ENCODE results near the gene PRPF40B.

The PRPF40B gene

DNA sequence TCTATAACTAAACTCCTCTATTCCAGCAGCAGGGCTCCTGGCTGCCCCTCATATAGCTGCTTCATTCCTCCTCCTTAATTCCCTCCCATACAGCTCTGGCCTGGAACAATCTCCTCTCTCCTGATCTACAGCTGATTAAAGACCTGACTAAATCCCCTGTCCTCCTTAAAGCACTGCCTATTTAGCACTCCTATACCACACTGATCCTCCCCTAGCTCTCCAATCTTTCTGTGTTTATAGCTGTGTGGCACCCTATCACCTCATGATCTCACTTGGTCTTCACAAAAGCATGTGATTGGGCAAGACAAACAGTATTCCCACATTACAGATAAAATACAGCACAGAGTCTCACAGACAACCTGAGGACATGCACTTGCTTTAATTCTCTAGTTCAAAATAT is 66.4 kb downstream of the PRPF40B start:
- no peak for DNase-seq

DNA sequence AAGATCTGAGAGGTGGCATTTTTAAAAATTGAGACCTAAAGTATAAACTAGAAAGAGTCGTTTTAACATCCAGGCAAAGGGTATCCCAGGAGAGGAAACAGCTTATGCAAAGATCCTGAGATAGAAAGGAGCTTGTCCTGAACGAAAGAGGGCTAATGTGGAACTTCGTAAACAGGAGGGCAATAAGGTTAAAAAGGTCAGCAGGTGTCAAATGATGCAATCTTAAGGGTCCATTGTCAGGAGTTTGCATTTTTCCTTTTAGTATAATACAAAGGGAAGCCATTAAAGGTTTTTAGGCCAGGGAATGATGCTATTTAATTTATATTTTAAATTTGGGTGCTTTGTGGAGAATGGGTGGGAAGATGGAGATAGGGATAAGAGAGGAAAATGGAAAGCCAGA is 69.5 kb downstream of the PRPF40B start:
- DNase-seq: no peak

DNA sequence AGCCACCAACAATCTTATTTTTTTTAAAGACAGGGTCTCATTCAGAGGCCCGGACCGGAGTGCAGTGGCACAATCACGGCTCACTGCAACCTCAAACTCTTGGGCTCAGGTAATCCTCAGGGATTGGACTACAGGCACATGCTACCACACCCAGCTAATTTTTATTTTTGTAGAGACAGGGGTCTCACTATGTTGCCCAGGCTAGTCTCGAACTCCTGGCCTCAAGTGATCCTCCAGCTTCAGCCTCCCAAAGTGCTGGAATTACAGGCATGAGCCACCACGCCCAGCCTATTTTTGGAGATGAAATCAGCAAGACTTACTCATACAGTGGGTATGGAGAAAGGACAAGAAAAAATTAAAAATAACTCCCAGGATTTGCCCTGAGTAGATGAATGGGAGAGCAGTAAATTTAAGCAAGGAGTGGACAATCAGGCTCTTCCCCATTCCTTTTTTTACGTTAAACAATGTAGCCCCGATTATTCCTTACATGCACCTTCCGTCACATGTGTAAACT is 70.6 kb downstream of the PRPF40B start:
- DNase-seq: no peak
